ENCODE results near the gene DEFB121. TPM values are rescaled to one million over a fixed set of nuclear protein-coding genes. Genes with fewer than 3 reads are reported as not detected.
"Not testable (repeated sequence)": the region's sequence is repeated elsewhere in the genome, so short reads cannot be mapped to it uniquely, and the experiment has no call there.

The DEFB121 gene
- total and polyA plus RNA-seq, 11 donors = not detected

- intact Hi-C loops (cut with DNase I) = no loop called here
- H3K4me3 ChIP-seq = no peak within 1 kb of the TSS
- WGBS, 4 donors = 13 to 45% (median 37%) methylated on average over 1 of the region's 1 CpG
Measured at GRCh38 chr20:31390490-31390889, 15.5 kb downstream of the DEFB121 start, which contains the start of gene DEFB119. Gene DEFB119, minus strand, starts transcription at chr20:31390590. Its CDS starts 107 bp downstream, at chr20:31390483.

DNA sequence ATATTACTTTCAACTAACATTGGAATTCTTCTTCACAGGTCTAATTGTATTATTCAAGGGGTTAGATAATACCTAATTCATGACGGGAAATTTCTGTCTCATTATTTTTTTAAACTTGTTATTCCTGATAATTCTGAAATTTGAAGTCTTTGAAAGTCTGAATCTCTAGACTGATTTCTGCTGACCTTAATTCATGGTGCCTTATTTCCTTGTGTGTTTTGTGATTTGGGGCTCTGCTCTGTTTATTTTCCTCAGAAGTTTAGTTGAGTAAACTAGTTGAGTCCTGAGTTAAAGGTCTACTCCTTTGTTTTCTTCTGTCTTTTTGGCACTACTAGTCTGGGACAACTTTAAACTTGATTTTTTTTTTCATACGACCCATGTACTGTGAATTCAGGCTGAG lies 31.7 kb downstream of the DEFB121 start:
- intact Hi-C loops (cut with DNase I) = no loop called here
- H3K4me3 ChIP-seq = no peak overlapping the region
- TF ChIP-seq, protein P1, sequence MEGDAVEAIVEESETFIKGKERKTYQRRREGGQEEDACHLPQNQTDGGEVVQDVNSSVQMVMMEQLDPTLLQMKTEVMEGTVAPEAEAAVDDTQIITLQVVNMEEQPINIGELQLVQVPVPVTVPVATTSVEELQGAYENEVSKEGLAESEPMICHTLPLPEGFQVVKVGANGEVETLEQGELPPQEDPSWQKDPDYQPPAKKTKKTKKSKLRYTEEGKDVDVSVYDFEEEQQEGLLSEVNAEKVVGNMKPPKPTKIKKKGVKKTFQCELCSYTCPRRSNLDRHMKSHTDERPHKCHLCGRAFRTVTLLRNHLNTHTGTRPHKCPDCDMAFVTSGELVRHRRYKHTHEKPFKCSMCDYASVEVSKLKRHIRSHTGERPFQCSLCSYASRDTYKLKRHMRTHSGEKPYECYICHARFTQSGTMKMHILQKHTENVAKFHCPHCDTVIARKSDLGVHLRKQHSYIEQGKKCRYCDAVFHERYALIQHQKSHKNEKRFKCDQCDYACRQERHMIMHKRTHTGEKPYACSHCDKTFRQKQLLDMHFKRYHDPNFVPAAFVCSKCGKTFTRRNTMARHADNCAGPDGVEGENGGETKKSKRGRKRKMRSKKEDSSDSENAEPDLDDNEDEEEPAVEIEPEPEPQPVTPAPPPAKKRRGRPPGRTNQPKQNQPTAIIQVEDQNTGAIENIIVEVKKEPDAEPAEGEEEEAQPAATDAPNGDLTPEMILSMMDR (IDR thresholded peaks at IDR 0.05) = no peak
- no peak for TF ChIP-seq POLR2A (IDR thresholded peaks at IDR 0.05)
- H3K9me3 ChIP-seq = peaks cover 0 to 16% (median 3%) of the 10 kb centered on the region in 12 donors
- H3K27ac ChIP-seq = no peak overlapping the region
- H3K27me3 ChIP-seq = peaks cover 0 to 4% (median 0%) of the 10 kb centered on the region in 9 donors
- ATAC-seq (no peak), DNase-seq (no peak)
- H3K36me3 ChIP-seq = no peaks in the 10 kb centered on the region
- no peaks in the 10 kb centered on the region for H3K4me1 ChIP-seq
- 54 to 64% (median 60%) methylated on average over 2 of the region's 2 CpGs for WGBS, 4 donors

More at GRCh38 chr20:31390490-31390889, 15.5 kb downstream of the DEFB121 start, which contains the start of gene DEFB119:
- no peak for TF ChIP-seq POLR2A (IDR thresholded peaks at IDR 0.05)
- TF ChIP-seq, protein P1 (IDR thresholded peaks at IDR 0.05) = no peak
- Histone ChIP-seq H3K36me3 (no peaks in the 10 kb centered on the region), H3K27me3 (peaks cover 0 to 21% (median 0%) of the 10 kb centered on the region in 9 donors), H3K4me1 (no peaks in the 10 kb centered on the region), H3K27ac (no peak within 1 kb of the TSS), H3K9me3 (no peaks in the 10 kb centered on the region)
- no peak for DNase-seq
- ATAC-seq = no peak

DNA sequence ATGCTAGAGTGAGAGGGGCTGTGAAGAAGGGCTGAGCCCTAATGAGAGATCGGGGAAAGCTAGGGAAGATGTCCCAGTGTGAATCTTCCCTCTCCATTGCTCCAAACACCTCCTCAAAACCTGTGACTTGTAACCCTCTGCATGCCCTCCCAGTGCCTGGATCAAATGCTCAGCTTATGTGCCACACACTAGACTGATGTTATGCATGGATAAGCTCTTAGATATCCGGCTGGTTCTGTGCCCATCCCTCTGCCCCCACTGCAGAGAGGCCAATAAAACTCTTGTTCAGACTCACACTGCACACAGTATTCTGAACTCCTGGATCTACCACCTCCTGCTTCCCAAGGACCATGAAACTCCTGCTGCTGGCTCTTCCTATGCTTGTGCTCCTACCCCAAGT lies 37.7 kb downstream of the DEFB121 start, which contains the start of gene DEFB118:
Gene DEFB118 (plus strand): TSS at position 301 of the 400 bp plus-strand sequence. CDS start 50 bp downstream, at position 351.
- Histone ChIP-seq H3K36me3 (no peaks in the 10 kb centered on the region), H3K4me1 (no peaks in the 10 kb centered on the region), H3K27me3 (peaks cover 0 to 4% (median 0%) of the 10 kb centered on the region in 9 donors), H3K27ac (no peak within 1 kb of the TSS), H3K9me3 (peaks cover 0 to 21% (median 0%) of the 10 kb centered on the region in 12 donors), H3K4me3 (no peak within 1 kb of the TSS)
- TF ChIP-seq POLR2A (IDR thresholded peaks at IDR 0.05) = no peak
- TF ChIP-seq, protein P1 (IDR thresholded peaks at IDR 0.05) = no peak
- intact Hi-C loops (cut with DNase I) = no loop called here
- 58 to 79% (median 67%) methylated on average over 2 of the region's 2 CpGs for WGBS, 4 donors
- no peak for DNase-seq
- no peak for ATAC-seq

DNA sequence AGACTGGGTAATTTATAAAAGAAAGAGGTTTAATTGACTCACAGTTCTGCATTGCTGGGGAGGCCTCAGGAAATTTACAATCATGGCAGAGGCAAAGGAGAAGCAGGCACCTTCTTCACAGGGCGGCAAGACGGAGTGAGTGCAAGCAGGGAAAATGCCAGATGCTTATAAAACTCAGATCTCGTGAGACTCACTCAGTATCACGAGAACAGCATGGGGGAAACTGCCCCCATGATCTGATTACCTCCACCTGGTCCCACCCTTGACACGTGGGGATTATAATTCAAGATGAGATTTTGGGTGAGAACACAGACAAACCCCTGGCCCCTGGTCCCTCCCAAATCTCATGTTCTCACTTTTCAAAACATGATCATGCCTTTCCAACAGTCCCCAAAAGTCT lies 41.7 kb downstream of the DEFB121 start:
- intact Hi-C loops (cut with DNase I); H3K27me3 ChIP-seq; DNase-seq; H3K4me3 ChIP-seq; H3K36me3 ChIP-seq; ATAC-seq; H3K27ac ChIP-seq; H3K4me1 ChIP-seq: not testable (repeated sequence)
- 67 to 76% (median 74%) methylated on average over 5 of the region's 5 CpGs for WGBS, 4 donors
- peaks cover 0 to 21% (median 0%) of the 10 kb centered on the region in 12 donors for H3K9me3 ChIP-seq

- DNase-seq (no peak), ATAC-seq (no peak)
- Histone ChIP-seq H3K36me3 (no peaks in the 10 kb centered on the region), H3K27ac (no peak overlapping the region), H3K9me3 (peaks cover 0 to 21% (median 0%) of the 10 kb centered on the region in 12 donors), H3K4me1 (no peaks in the 10 kb centered on the region), H3K4me3 (no peak overlapping the region), H3K27me3 (no peaks in the 10 kb centered on the region)
- intact Hi-C loops (cut with DNase I) = no loop called here
- TF ChIP-seq, protein P1 (IDR thresholded peaks at IDR 0.05) = no peak
- no peak for TF ChIP-seq POLR2A (IDR thresholded peaks at IDR 0.05)
- 65 to 70% (median 68%) methylated on average over 4 of the region's 4 CpGs for WGBS, 4 donors
Measured at GRCh38 chr20:31363295-31363694, 42.7 kb downstream of the DEFB121 start.

Measured in heart left ventricle (tissue), 16 donors.